ENCODE measurements around the gene TBL3.

The TBL3 gene

GRCh38 chr16:2026461-2027023 is 54.7 kb downstream of the TBL3 start, which contains the start of gene NHERF2:
NHERF2 (plus strand) TSS chr16:2026902; CDS start chr16:2027006, 104 bp downstream.
- DNase-seq: no peak
- Histone ChIP-seq H3K36me3 (replicated peaks) (no peaks in the 10 kb centered on the region), H3K27ac (no peak within 1 kb of the TSS), H3K27me3 (replicated peaks) (no peaks in the 10 kb centered on the region), H3K4me3 (ENCODE audit: low read depth, low read length) (peak within 1 kb of the TSS; percentile 60)
- in situ Hi-C loops (cut with HindIII; ENCODE audit: low pct_ligation_motif_present, low sequenced_read_pairs): no loop called here
- TF ChIP-seq CTCF (IDR thresholded peaks at IDR 0.05; ENCODE audit: low read depth, low read length, missing control alignments): no peak

GRCh38 chr16:2027024-2028010 is 55.5 kb downstream of the TBL3 start:
- TF ChIP-seq CTCF (IDR thresholded peaks at IDR 0.05; ENCODE audit: low read depth, low read length, missing control alignments): peak; percentile 3
- in situ Hi-C loops (cut with HindIII; ENCODE audit: low pct_ligation_motif_present, low sequenced_read_pairs): no loop called here
- Histone ChIP-seq H3K27ac (no peak overlapping the region), H3K4me3 (ENCODE audit: low read depth, low read length) (peak overlapping the region; percentile 60), H3K36me3 (replicated peaks) (peaks cover 3% of the 10 kb centered on the region), H3K27me3 (replicated peaks) (no peaks in the 10 kb centered on the region)
- peak; percentile 48 for DNase-seq

- in situ Hi-C loops (cut with HindIII; ENCODE audit: low pct_ligation_motif_present, low sequenced_read_pairs): no loop called here
- Histone ChIP-seq H3K4me3 (ENCODE audit: low read depth, low read length) (no peak overlapping the region), H3K36me3 (replicated peaks) (peaks cover 3% of the 10 kb centered on the region), H3K27ac (no peak overlapping the region), H3K27me3 (replicated peaks) (no peaks in the 10 kb centered on the region)
- DNase-seq: no peak
- no peak for TF ChIP-seq CTCF (IDR thresholded peaks at IDR 0.05; ENCODE audit: low read depth, low read length, missing control alignments)
Measured at GRCh38 chr16:2028146-2028545, 56.3 kb downstream of the TBL3 start.

GRCh38 chr16:2028620-2029220 is 56.9 kb downstream of the TBL3 start:
- in situ Hi-C loops (cut with HindIII; ENCODE audit: low pct_ligation_motif_present, low sequenced_read_pairs): no loop called here
- Histone ChIP-seq H3K36me3 (replicated peaks) (peaks cover 3% of the 10 kb centered on the region), H3K4me3 (ENCODE audit: low read depth, low read length) (no peak overlapping the region), H3K27ac (no peak overlapping the region), H3K27me3 (replicated peaks) (no peaks in the 10 kb centered on the region)
- no peak for TF ChIP-seq CTCF (IDR thresholded peaks at IDR 0.05; ENCODE audit: low read depth, low read length, missing control alignments)
- no peak for DNase-seq

GRCh38 chr16:2029350-2029749 is 57.5 kb downstream of the TBL3 start:
- H3K36me3 ChIP-seq (replicated peaks): peaks cover 3% of the 10 kb centered on the region
- in situ Hi-C loops (cut with HindIII; ENCODE audit: low pct_ligation_motif_present, low sequenced_read_pairs): no loop called here
- no peaks in the 10 kb centered on the region for H3K27me3 ChIP-seq (replicated peaks)
- DNase-seq: no peak
- no peak for TF ChIP-seq CTCF (IDR thresholded peaks at IDR 0.05; ENCODE audit: low read depth, low read length, missing control alignments)
- H3K27ac ChIP-seq: no peak overlapping the region
- no peak overlapping the region for H3K4me3 ChIP-seq (ENCODE audit: low read depth, low read length)

Data from brain microvascular endothelial cell (primary cell).